Gastrocnemius medialis (tissue), 4 donors: ENCODE results near the gene THSD7B.

ENCODE experiments used
- CTCF ChIP-seq, 5 experiments: fragments of 450-650 bp in 3 of 5; fragments of 200-600 bp in 2 of 5; sonication (generic) in 2 of 5; IDR thresholded peaks in 4 of 5; conservative IDR thresholded peaks in 1 of 5; 1 replicate in 4 of 5; 2 replicates in 1 of 5; pipeline ENCODE4 v1.5.1; 2016 to 2019; ENCODE audit warnings: antibody characterized with exemption in 5 of 5, mild to moderate bottlenecking in 3 of 5, moderate library complexity in 3 of 5
- POLR2A ChIP-seq, 2 donors: fragments of 450-650 bp; IDR thresholded peaks; one replicate each; pipeline ENCODE4 v1.6.1; 2017; ENCODE audit warnings: antibody characterized with exemption in 2 of 2, mild to moderate bottlenecking in 2 of 2, moderate library complexity in 2 of 2

- TF ChIP-seq CTCF (IDR thresholded peaks at IDR 0.05 in 4 of 5, conservative IDR thresholded peaks at IDR 0.05 in 1 of 5), result no peak
- TF ChIP-seq POLR2A (IDR thresholded peaks at IDR 0.05), result no peak
Measured at GRCh38 chr2:137287913-137288639, 522.7 kb downstream of the THSD7B start.
